ENCODE results near the gene C16orf86. TPM values are rescaled to one million over a fixed set of nuclear protein-coding genes. Genes with fewer than 3 reads are reported as not detected.

The C16orf86 gene
- polyA plus RNA-seq, 1 of the 3 experiments (the other 2 are of a cell fraction): 4.3 TPM

- no peak overlapping the region for H3K4me3 ChIP-seq (ENCODE audit: low read depth in 2 of 2, low read length in 1 of 2)
- ChIA-PET CTCF (interaction anchor here (0.9 to 1.4 kb wide), 2 partner anchors 32 to 33 kb away, joined by 3 read pairs; no protein-coding TSS in a partner anchor), POLR2A (interaction anchor here (0.7 kb wide), 1 partner anchor 208 kb away, joined by 3 read pairs; no protein-coding TSS in a partner anchor)
- H2AFZ ChIP-seq (ENCODE audit: low read depth): no peak overlapping the region
- no peaks in the 10 kb centered on the region for H3K9me2 ChIP-seq
- peaks cover 0 to 3% of the 10 kb centered on the region in 2 experiments; a peak in 1 of 4 replicates for H3K4me1 ChIP-seq (ENCODE audit: control insufficient read depth in 1 of 2, insufficient read depth in 2 of 2, low read depth in 1 of 2, low read length in 1 of 2)
- H3K9me3 ChIP-seq: peaks cover 5% of the 10 kb centered on the region; the same call in 1 of the 2 replicates
- no peak for DNase-seq
- H3K27me3 ChIP-seq (ENCODE audit: insufficient read depth): no peaks in the 10 kb centered on the region
- TF ChIP-seq NRF1 (IDR thresholded peaks at IDR 0.05; ENCODE audit: low read depth, low read length) (no peak), TCF12 (IDR thresholded peaks at IDR 0.05) (no peak), SIN3A (IDR thresholded peaks at IDR 0.05; ENCODE audit: borderline replicate concordance, low read depth, low read length) (no peak), GATA2 (CRISPR knock-in tag; IDR thresholded peaks at IDR 0.05) (no peak), USF1 (IDR thresholded peaks at IDR 0.05; ENCODE audit: borderline replicate concordance, low read depth) (no peak), FOXM1 (IDR thresholded peaks at IDR 0.05; ENCODE audit: low read depth) (no peak), JUND (IDR thresholded peaks at IDR 0.05) (no peak), CHD2 (IDR thresholded peaks at IDR 0.05; ENCODE audit: low read length, partially characterized antibody) (no peak), RXRA (IDR thresholded peaks at IDR 0.05; ENCODE audit: borderline replicate concordance, low read depth) (no peak)
- TF ChIP-seq, protein P1, sequence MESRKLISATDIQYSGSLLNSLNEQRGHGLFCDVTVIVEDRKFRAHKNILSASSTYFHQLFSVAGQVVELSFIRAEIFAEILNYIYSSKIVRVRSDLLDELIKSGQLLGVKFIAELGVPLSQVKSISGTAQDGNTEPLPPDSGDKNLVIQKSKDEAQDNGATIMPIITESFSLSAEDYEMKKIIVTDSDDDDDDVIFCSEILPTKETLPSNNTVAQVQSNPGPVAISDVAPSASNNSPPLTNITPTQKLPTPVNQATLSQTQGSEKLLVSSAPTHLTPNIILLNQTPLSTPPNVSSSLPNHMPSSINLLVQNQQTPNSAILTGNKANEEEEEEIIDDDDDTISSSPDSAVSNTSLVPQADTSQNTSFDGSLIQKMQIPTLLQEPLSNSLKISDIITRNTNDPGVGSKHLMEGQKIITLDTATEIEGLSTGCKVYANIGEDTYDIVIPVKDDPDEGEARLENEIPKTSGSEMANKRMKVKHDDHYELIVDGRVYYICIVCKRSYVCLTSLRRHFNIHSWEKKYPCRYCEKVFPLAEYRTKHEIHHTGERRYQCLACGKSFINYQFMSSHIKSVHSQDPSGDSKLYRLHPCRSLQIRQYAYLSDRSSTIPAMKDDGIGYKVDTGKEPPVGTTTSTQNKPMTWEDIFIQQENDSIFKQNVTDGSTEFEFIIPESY (IDR thresholded peaks at IDR 0.05; ENCODE audit: borderline replicate concordance, low read depth): no peak
- TF ChIP-seq, protein P2, sequence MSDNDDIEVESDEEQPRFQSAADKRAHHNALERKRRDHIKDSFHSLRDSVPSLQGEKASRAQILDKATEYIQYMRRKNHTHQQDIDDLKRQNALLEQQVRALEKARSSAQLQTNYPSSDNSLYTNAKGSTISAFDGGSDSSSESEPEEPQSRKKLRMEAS (IDR thresholded peaks at IDR 0.05; ENCODE audit: low read depth): no peak
- peaks cover 74% of the 10 kb centered on the region for H3K79me2 ChIP-seq (ENCODE audit: insufficient read depth)
- WGBS (ENCODE audit: low lambda C conversion rate): 76% methylated on average over 1 of the region's 1 CpG
- peaks cover 4% of the 10 kb centered on the region for H3F3A ChIP-seq (replicated peaks; ENCODE audit: insufficient read depth)
- peaks cover 0 to 17% of the 10 kb centered on the region in 2 experiments for H3K36me3 ChIP-seq (replicated peaks in 1 of 2; ENCODE audit: control insufficient read depth in 1 of 2, insufficient read depth in 2 of 2, low read length in 1 of 2)
- no peak overlapping the region for H3K4me2 ChIP-seq
- H3K27ac ChIP-seq (ENCODE audit: low read depth in 2 of 2, low read length in 1 of 2): no peak overlapping the region
- H4K20me1 ChIP-seq (ENCODE audit: insufficient read depth): 0 out of 2 replicates have a peak, but pooled peaks cover 10% of the 10 kb centered on the region
- no peak overlapping the region for H3K9ac ChIP-seq
Measured at GRCh38 chr16:67701420-67701819, 34.8 kb downstream of the C16orf86 start.

- H4K20me1 ChIP-seq (ENCODE audit: insufficient read depth): 0 out of 2 replicates have a peak, but pooled peaks cover 10% of the 10 kb centered on the region
- TF ChIP-seq MEF2A (IDR thresholded peaks at IDR 0.05; ENCODE audit: borderline replicate concordance, low read depth): no peak
- no peak for TF ChIP-seq RXRA (IDR thresholded peaks at IDR 0.05; ENCODE audit: borderline replicate concordance, low read depth)
- no peak for TF ChIP-seq ELF1 (IDR thresholded peaks at IDR 0.05)
- no peak for TF ChIP-seq JUND (IDR thresholded peaks at IDR 0.05)
- TF ChIP-seq RAD21 (IDR thresholded peaks at IDR 0.05; ENCODE audit: low read length): no peak
- no peak for TF ChIP-seq NFIC (IDR thresholded peaks at IDR 0.05; ENCODE audit: borderline replicate concordance)
- no peak for TF ChIP-seq EP300 (IDR thresholded peaks at IDR 0.05; ENCODE audit: borderline replicate concordance in 1 of 2, low read depth in 1 of 2, low read length in 1 of 2)
- no peak for TF ChIP-seq MXI1 (IDR thresholded peaks at IDR 0.05; ENCODE audit: low read depth, low read length)
- TF ChIP-seq REST (IDR thresholded peaks at IDR 0.05; ENCODE audit: low read depth, low read length): no peak
- TF ChIP-seq, protein P2 (IDR thresholded peaks at IDR 0.05; ENCODE audit: low read depth): no peak
- TF ChIP-seq NRF1 (IDR thresholded peaks at IDR 0.05; ENCODE audit: low read depth, low read length): no peak
- WGBS (ENCODE audit: low lambda C conversion rate): 93% methylated on average over 4 of the region's 4 CpGs
- H3K4me3 ChIP-seq (ENCODE audit: low read depth in 2 of 2, low read length in 1 of 2): no peak overlapping the region
- CTCF ChIA-PET: interaction anchor here (1.4 kb wide), 1 partner anchor 34 kb away, joined by 3 read pairs; no protein-coding TSS in a partner anchor
- H3K79me2 ChIP-seq (ENCODE audit: insufficient read depth): peaks cover 80% of the 10 kb centered on the region
- no peak overlapping the region for H2AFZ ChIP-seq (ENCODE audit: low read depth)
- H3K9me3 ChIP-seq: peaks cover 5% of the 10 kb centered on the region; the same call in 1 of the 2 replicates
- peaks cover 0 to 3% of the 10 kb centered on the region in 2 experiments; a peak in 1 of 4 replicates for H3K4me1 ChIP-seq (ENCODE audit: control insufficient read depth in 1 of 2, insufficient read depth in 2 of 2, low read depth in 1 of 2, low read length in 1 of 2)
- H3K36me3 ChIP-seq (replicated peaks in 1 of 2; ENCODE audit: control insufficient read depth in 1 of 2, insufficient read depth in 2 of 2, low read length in 1 of 2): peaks cover 0 to 17% of the 10 kb centered on the region in 2 experiments
- H3F3A ChIP-seq (replicated peaks; ENCODE audit: insufficient read depth): peaks cover 4% of the 10 kb centered on the region
- no peaks in the 10 kb centered on the region for H3K9me2 ChIP-seq
- H3K9ac ChIP-seq: no peak overlapping the region
- no peak for DNase-seq
- no peak overlapping the region for H3K4me2 ChIP-seq
- POLR2A ChIA-PET: interaction anchor here (0.7 kb wide), 1 partner anchor 208 kb away, joined by 3 read pairs; no protein-coding TSS in a partner anchor
- H3K27me3 ChIP-seq (ENCODE audit: insufficient read depth): no peaks in the 10 kb centered on the region
- H3K27ac ChIP-seq (ENCODE audit: low read depth in 2 of 2, low read length in 1 of 2): no peak overlapping the region
Measured at GRCh38 chr16:67702130-67702529, 35.5 kb downstream of the C16orf86 start.
